H1 (cell line): ENCODE measurements around the gene VHLL. TPM values are rescaled to one million over a fixed set of nuclear protein-coding genes. Genes with fewer than 3 reads are reported as not detected.

Experiments used
- CTCF ChIA-PET: fragments of 300-600 bp; sonication (Branson Sonifier 250); formaldehyde crosslinking; loops from one replicate; lab custom pipeline; 2021; ENCODE audit not compliant: partially characterized antibody; lab: Charles Lee
- POLR2A ChIA-PET: fragments of 300-600 bp; sonication (Branson Sonifier 250); formaldehyde crosslinking; loops from one replicate; lab custom pipeline; 2021; ENCODE audit warnings: inconsistent platforms; ENCODE audit not compliant: partially characterized antibody; lab: Charles Lee
- DNase-seq, 2 experiments: peaks; one replicate each; pipeline versions ENCODE4 v3.0.0 to v3.0.0-alpha.2; 2010 to 2022; ENCODE audit warnings: low spot score in 2 of 2, low read depth in 1 of 2, mixed read lengths in 1 of 2
- FAIRE-seq: peaks from 2 replicates; lab custom pipeline; 2011; peaks lifted over from hg19 to GRCh38; lab: Jason Lieb, UNC
- H2AFZ ChIP-seq: 2 replicates; pipeline ENCODE4 v1.8.1; 2012; ENCODE audit warnings: low read length, inconsistent platforms
- H2AK5ac ChIP-seq: 2 replicates; pipeline ENCODE4 v1.6.1; 2013; ENCODE audit warnings: low read depth, low read length
- H2BK120ac ChIP-seq: replicated peaks from 2 replicates; pipeline ENCODE3; 2013; ENCODE audit warnings: low read depth, low read length, inconsistent platforms
- H2BK12ac ChIP-seq: 2 replicates; pipeline ENCODE4 v1.6.1; 2013; ENCODE audit warnings: low read depth, low read length
- H2BK15ac ChIP-seq: 2 replicates; pipeline ENCODE4 v1.6.1; 2013; ENCODE audit warnings: low read length
- H2BK20ac ChIP-seq: 2 replicates; pipeline ENCODE4 v1.6.1; 2013; ENCODE audit warnings: low read length
- H2BK5ac ChIP-seq: 2 replicates; pipeline ENCODE4 v1.6.1; 2013; ENCODE audit warnings: low read depth, low read length
- H3K14ac ChIP-seq: 2 replicates; pipeline ENCODE4 v1.6.1; 2013; ENCODE audit warnings: inconsistent platforms; ENCODE audit not compliant: insufficient read length
- H3K18ac ChIP-seq: 2 replicates; pipeline ENCODE4 v1.6.1; 2013; ENCODE audit warnings: low read length; ENCODE audit errors: extremely low read depth
- H3K23ac ChIP-seq: 2 replicates; pipeline ENCODE4 v1.6.1; 2013; ENCODE audit warnings: inconsistent platforms; ENCODE audit not compliant: insufficient read length
- H3K23me2 ChIP-seq: 2 replicates; pipeline ENCODE4 v1.6.1; 2013; ENCODE audit warnings: low read depth, low read length
- H3K27ac ChIP-seq: 2 replicates; pipeline ENCODE4 v1.6.1; 2011; ENCODE audit warnings: low read depth, low read length, inconsistent platforms
- H3K27me3 ChIP-seq, 4 experiments: replicated peaks in 1 of 4; 1 replicate in 1 of 4; 2 replicates in 3 of 4; pipeline versions ENCODE4 v1.6.1 to v1.8.1; 2011 to 2013; ENCODE audit warnings: low read length in 3 of 4, mild to moderate bottlenecking in 3 of 4, inconsistent platforms in 2 of 4, mixed read lengths in 2 of 4, moderate library complexity in 1 of 4; ENCODE audit not compliant: control insufficient read depth in 3 of 4, insufficient read depth in 3 of 4; ENCODE audit errors: extremely low read depth in 1 of 4
- H3K36me3 ChIP-seq, 4 experiments: 2 replicates each; pipeline versions ENCODE4 v1.6.1 to v1.8.1; 2011 to 2013; ENCODE audit warnings: mild to moderate bottlenecking in 4 of 4, low read length in 3 of 4, moderate library complexity in 2 of 4, control low read depth in 1 of 4, inconsistent platforms in 1 of 4; ENCODE audit not compliant: insufficient read depth in 4 of 4, control insufficient read depth in 2 of 4
- H3K4ac ChIP-seq: replicated peaks from 2 replicates; pipeline ENCODE3; 2013; ENCODE audit warnings: low read length, low read depth, mixed read lengths, inconsistent platforms; ENCODE audit not compliant: insufficient read length
- H3K4me1 ChIP-seq, 4 experiments: replicated peaks in 1 of 4; 1 replicate in 1 of 4; 2 replicates in 3 of 4; pipeline versions ENCODE4 v1.6.1 to v1.8.1; 2011 to 2013; ENCODE audit warnings: low read length in 3 of 4, inconsistent platforms in 2 of 4, mixed read lengths in 1 of 4; ENCODE audit not compliant: insufficient read depth in 4 of 4, control insufficient read depth in 3 of 4
- H3K4me2 ChIP-seq, 2 experiments: 2 replicates each; pipeline versions ENCODE4 v1.6.1 to v1.8.1; 2011 to 2013; ENCODE audit warnings: low read depth in 2 of 2, low read length in 2 of 2, control low read depth in 1 of 2, inconsistent platforms in 1 of 2, mild to moderate bottlenecking in 1 of 2; ENCODE audit not compliant: insufficient read depth in 1 of 2
- H3K4me3 ChIP-seq, 4 experiments: fragments of 200-600, 300-600 bp in 1 of 4; sonication (generic), shearing (Covaris generic), sonication (Bioruptor Twin) in 1 of 4; 2 replicates each; pipeline versions ENCODE4 v1.5.1 to v1.8.1; 2011 to 2016; ENCODE audit warnings: low read length in 4 of 4, low read depth in 3 of 4, control low read depth in 2 of 4, inconsistent platforms in 2 of 4, mild to moderate bottlenecking in 2 of 4, mixed read lengths in 1 of 4, moderate library complexity in 1 of 4; ENCODE audit not compliant: insufficient read depth in 2 of 4; ENCODE audit errors: extremely low read depth in 1 of 4
- H3K56ac ChIP-seq: replicated peaks from 2 replicates; pipeline ENCODE3; 2013; ENCODE audit warnings: low read depth, mild to moderate bottlenecking, mixed read lengths, low read length, inconsistent platforms; ENCODE audit not compliant: insufficient read length
- H3K79me1 ChIP-seq: 2 replicates; pipeline ENCODE4 v1.6.1; 2013; ENCODE audit warnings: low read depth, low read length, control low read depth
- H3K79me2 ChIP-seq, 2 experiments: 2 replicates each; pipeline versions ENCODE4 v1.6.1 to v1.8.1; 2012 to 2013; ENCODE audit warnings: low read length in 2 of 2, mild to moderate bottlenecking in 2 of 2, inconsistent platforms in 1 of 2; ENCODE audit not compliant: insufficient read depth in 2 of 2, control insufficient read depth in 1 of 2
- H3K9ac ChIP-seq, 4 experiments: replicated peaks in 1 of 4; 1 replicate in 1 of 4; 2 replicates in 3 of 4; pipeline versions ENCODE4 v1.6.1 to v1.8.1; 2011 to 2013; ENCODE audit warnings: low read depth in 3 of 4, low read length in 3 of 4, control low read depth in 2 of 4, mild to moderate bottlenecking in 2 of 4, moderate library complexity in 2 of 4, inconsistent platforms in 1 of 4; ENCODE audit errors: extremely low read depth in 1 of 4
- H3K9me3 ChIP-seq, 2 experiments: 2 replicates each; pipeline versions ENCODE4 v1.6.1 to v1.8.1; 2012 to 2013; ENCODE audit warnings: mild to moderate bottlenecking in 2 of 2, moderate library complexity in 2 of 2, control low read depth in 1 of 2, inconsistent platforms in 1 of 2, low read depth in 1 of 2, low read length in 1 of 2, mixed read lengths in 1 of 2; ENCODE audit not compliant: insufficient read depth in 2 of 2
- H4K20me1 ChIP-seq, 2 experiments: replicated peaks in 1 of 2; 2 replicates each; pipeline versions ENCODE3 to v1.8.1; 2011 to 2013; ENCODE audit warnings: inconsistent platforms in 2 of 2, low read length in 2 of 2, mild to moderate bottlenecking in 1 of 2; ENCODE audit not compliant: insufficient read depth in 2 of 2, control insufficient read depth in 1 of 2
- H4K5ac ChIP-seq: 2 replicates; pipeline ENCODE4 v1.6.1; 2013; ENCODE audit warnings: low read length, low read depth, mixed read lengths, inconsistent platforms; ENCODE audit not compliant: insufficient read length
- H4K8ac ChIP-seq: 2 replicates; pipeline ENCODE4 v1.8.0; 2013; ENCODE audit warnings: mild to moderate bottlenecking, moderate library complexity, low read length, inconsistent platforms; ENCODE audit not compliant: insufficient read depth; ENCODE audit errors: extremely low read depth
- H4K91ac ChIP-seq: replicated peaks from 2 replicates; pipeline ENCODE3; 2013; ENCODE audit warnings: low read length, mixed read lengths, inconsistent platforms; ENCODE audit not compliant: insufficient read length
- CTCF ChIP-seq, 3 experiments: IDR thresholded peaks; 1 replicate in 2 of 3; 2 replicates in 1 of 3; pipeline versions ENCODE4 v1.5.1 to v1.6.1; 2011; ENCODE audit warnings: low read length in 3 of 3, mild to moderate bottlenecking in 3 of 3, inconsistent platforms in 2 of 3, low read depth in 1 of 3, moderate library complexity in 1 of 3; ENCODE audit not compliant: insufficient read depth in 1 of 3; ENCODE audit errors: control extremely low read depth in 1 of 3
- JUN ChIP-seq: IDR thresholded peaks from 2 replicates; pipeline ENCODE4 v1.6.1; 2011; ENCODE audit warnings: low read depth, mild to moderate bottlenecking, improper control_type of control experiment, low read length
- WGBS, 2 experiments: shearing (Covaris generic) in 1 of 2; methylation state at CpG; one replicate each; pipeline versions ENCODE4 v1.1.6 to v1.1.7; 2013 to 2015; ENCODE audit warnings: low lambda C conversion rate in 2 of 2, mixed read lengths in 2 of 2, inconsistent platforms in 1 of 2, low coverage in 1 of 2, missing lambda C conversion rate in 1 of 2; ENCODE audit not compliant: insufficient replicate concordance in 2 of 2, insufficient coverage in 1 of 2, insufficient read length in 1 of 2; ENCODE audit errors: extremely low coverage in 1 of 2, missing lambda C conversion rate in 1 of 2; 5-methylcytosine and 5-hydroxymethylcytosine counted together
- polyA plus RNA-seq, 7 experiments: library from polyadenylated mRNA; depleted of rRNA in 3 of 7; stranded (reverse) in 5 of 7; unstranded in 2 of 7; fragments of >200 nt in 5 of 7; fragments of 200-250 nt in 2 of 7; gene quantifications; 1 replicate in 5 of 7; 2 replicates in 1 of 7; 4 replicates in 1 of 7; pipeline versions ENCODE4 v1.2.1 to v1.2.3, GENCODE V29; 2011 to 2013; ENCODE audit warnings: missing spikeins in 2 of 7, mixed read lengths in 2 of 7
- total RNA-seq: library from RNA; stranded (reverse); fragmentation: NEBNext Ultra II Directional; extraction: Animal tissue kit (Norgen Biotek cat#: 25700); gene quantifications from 2 replicates; pipeline ENCODE4 v1.2.1, GENCODE V29; 2021

VHLL gene
- total and polyA plus RNA-seq, 2 of the 8 experiments (the other 6 are each of a cell fraction or from before 2014, with no cell fraction given), result not detected

GRCh38 chr1:156336242-156336641 is 37.1 kb upstream of the VHLL start:
- H2AFZ ChIP-seq, result no peak overlapping the region
- H3K27ac ChIP-seq, result no peak overlapping the region
- no peak overlapping the region for H3K9ac ChIP-seq
- peak overlapping the region; percentile 83 to 100 (median 94); a peak in 5 of 8 replicates for H3K4me3 ChIP-seq
- H4K8ac ChIP-seq, result no peak overlapping the region
- no peak overlapping the region for H4K5ac ChIP-seq
- no peak overlapping the region for H2BK12ac ChIP-seq
- no peaks in the 10 kb centered on the region for H3K9me3 ChIP-seq
- peaks cover 7% of the 10 kb centered on the region for H3K23me2 ChIP-seq
- peak overlapping the region; percentile 68 to 72 for H3K4me2 ChIP-seq
- H3K14ac ChIP-seq, result no peak overlapping the region
- 0 out of 2 replicates have a peak, but pooled peaks cover 2% of the 10 kb centered on the region for H3K79me1 ChIP-seq
- H3K56ac ChIP-seq, result no peak overlapping the region
- CTCF ChIA-PET, result interaction anchor here (0.7 to 3.0 kb wide), 12 partner anchors 8 to 130 kb away, joined by 3 to 24 read pairs (median 4); no protein-coding TSS in a partner anchor
- H3K79me2 ChIP-seq, result peaks cover 21 to 43% of the 10 kb centered on the region in 2 experiments
- POLR2A ChIA-PET, result interaction anchor here (0.7 to 4.1 kb wide), 5 partner anchors 10 to 54 kb away, joined by 3 to 26 read pairs (median 3); partner anchors contain the start of genes SMG5 and TMEM79
- no peak overlapping the region for H2BK120ac ChIP-seq
- no peak overlapping the region for H2AK5ac ChIP-seq
- TF ChIP-seq CTCF (IDR thresholded peaks at IDR 0.05; ENCODE audit: control extremely low read depth in 1 of 3, insufficient read depth in 1 of 3, low read depth in 1 of 3, low read length in 3 of 3) (peak in 2 of 3 experiments; percentile 1 to 49; a peak in 1 of 4 replicates), JUN (no peak)
- no peak for DNase-seq
- FAIRE-seq, result no peak
- no peaks in the 10 kb centered on the region for H3K27me3 ChIP-seq
- peaks cover 7 to 9% of the 10 kb centered on the region in 2 experiments for H4K20me1 ChIP-seq
- 77% methylated on average over 4 of the region's 4 CpGs; no CpG with 5 or more reads in 1 of the 2 experiments for WGBS, 2 experiments
- no peak overlapping the region for H3K18ac ChIP-seq
- H3K4me1 ChIP-seq, result 0 out of 7 replicates have a peak, but pooled peaks cover 0 to 2% (median 0%) of the 10 kb centered on the region in 4 experiments
- H3K36me3 ChIP-seq, result peaks cover 6 to 45% (median 32%) of the 10 kb centered on the region in 4 experiments
- no peak overlapping the region for H2BK15ac ChIP-seq
- no peak overlapping the region for H2BK20ac ChIP-seq
- H4K91ac ChIP-seq, result no peak overlapping the region
- no peak overlapping the region for H2BK5ac ChIP-seq
- H3K23ac ChIP-seq, result no peak overlapping the region
- H3K4ac ChIP-seq, result no peak overlapping the region
